ENCODE results near the gene NR2F2.

- TF ChIP-seq CTCF (IDR thresholded peaks at IDR 0.05; ENCODE audit: low read length), result no peak
- TF ChIP-seq EZH2 (IDR thresholded peaks at IDR 0.05; ENCODE audit: borderline replicate concordance, low read length), result no peak
Observed at GRCh38 chr15:96342406-96343112, 12.1 kb downstream of the NR2F2 start.

All from OCI-LY1 (cell line).